SU-DHL-6 (cell line): ENCODE data around the gene DLD.

Experiments used
- CTCF ChIP-seq: fragments of 200-600 bp; sonication (generic); IDR thresholded peaks from one replicate; pipeline ENCODE4 v1.5.1; 2017; ENCODE audit warnings: antibody characterized with exemption, mild to moderate bottlenecking, low read length, moderate library complexity; ENCODE audit not compliant: insufficient read depth, poor library complexity, severe bottlenecking
- EZH2phosphoT487 ChIP-seq: fragments of 200-600 bp; sonication (generic), shearing (Covaris generic); conservative IDR thresholded peaks from 2 replicates; pipeline ENCODE4 v1.6.1; 2018; ENCODE audit warnings: mild to moderate bottlenecking, antibody characterized with exemption, low read length, moderate library complexity, mixed read lengths

- TF ChIP-seq CTCF (no peak), EZH2phosphoT487 (no peak)
Observed at GRCh38 chr7:107955394-107955793, 64.4 kb downstream of the DLD start.
